ENCODE data around the gene DISC1.

The DISC1 gene

GRCh38 chr1:231872461-231872910 is 245.9 kb downstream of the DISC1 start:
- DNase-seq (ENCODE audit: extremely low spot score) = no peak
- ChIA-PET POLR2A (no interaction called here), CTCF (no interaction called here)
- TF ChIP-seq FOXA1 (IDR thresholded peaks at IDR 0.05) (no peak), BHLHE40 (IDR thresholded peaks at IDR 0.05; ENCODE audit: borderline replicate concordance) (no peak)

DNA sequence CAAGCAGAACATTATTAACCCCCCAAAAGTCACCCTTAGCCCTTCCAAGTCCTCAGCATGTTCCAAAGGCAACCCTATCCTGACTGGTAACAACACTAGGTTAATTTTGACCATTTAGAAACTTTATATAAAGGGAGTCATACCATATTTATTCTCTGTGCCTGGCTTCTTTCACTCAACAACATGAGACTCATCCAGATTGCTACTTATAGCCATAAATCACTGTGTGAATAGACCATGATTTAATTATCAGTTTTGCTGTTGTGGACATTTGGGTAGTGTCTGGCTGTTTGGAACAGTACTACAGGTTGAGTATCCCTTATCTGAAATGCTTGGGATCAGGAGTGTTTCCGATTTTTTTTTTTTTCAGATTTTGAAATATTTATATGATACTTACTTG is 252.1 kb downstream of the DISC1 start:
- CTCF ChIA-PET = no interaction called here
- POLR2A ChIA-PET = no interaction called here
- TF ChIP-seq FOXM1 (IDR thresholded peaks at IDR 0.05; ENCODE audit: borderline replicate concordance) (no peak), BHLHE40 (IDR thresholded peaks at IDR 0.05; ENCODE audit: borderline replicate concordance) (no peak), TARDBP (IDR thresholded peaks at IDR 0.05) (no peak), FOXK2 (IDR thresholded peaks at IDR 0.05) (no peak)
- no peak for DNase-seq (ENCODE audit: extremely low spot score)

- ChIA-PET CTCF (no interaction called here), POLR2A (no interaction called here)
- DNase-seq (ENCODE audit: extremely low spot score) = no peak
- no peak for TF ChIP-seq CTBP1 (IDR thresholded peaks at IDR 0.05; ENCODE audit: borderline replicate concordance)
- TF ChIP-seq, protein P1, sequence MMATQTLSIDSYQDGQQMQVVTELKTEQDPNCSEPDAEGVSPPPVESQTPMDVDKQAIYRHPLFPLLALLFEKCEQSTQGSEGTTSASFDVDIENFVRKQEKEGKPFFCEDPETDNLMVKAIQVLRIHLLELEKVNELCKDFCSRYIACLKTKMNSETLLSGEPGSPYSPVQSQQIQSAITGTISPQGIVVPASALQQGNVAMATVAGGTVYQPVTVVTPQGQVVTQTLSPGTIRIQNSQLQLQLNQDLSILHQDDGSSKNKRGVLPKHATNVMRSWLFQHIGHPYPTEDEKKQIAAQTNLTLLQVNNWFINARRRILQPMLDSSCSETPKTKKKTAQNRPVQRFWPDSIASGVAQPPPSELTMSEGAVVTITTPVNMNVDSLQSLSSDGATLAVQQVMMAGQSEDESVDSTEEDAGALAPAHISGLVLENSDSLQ (IDR thresholded peaks at IDR 0.05) = no peak
- no peak for TF ChIP-seq HDGF (IDR thresholded peaks at IDR 0.05; ENCODE audit: borderline replicate concordance)
- no peak for TF ChIP-seq ZNF384 (IDR thresholded peaks at IDR 0.05)
- no peak for TF ChIP-seq SP1 (IDR thresholded peaks at IDR 0.05)
- no peak for TF ChIP-seq FOXM1 (IDR thresholded peaks at IDR 0.05; ENCODE audit: borderline replicate concordance)
Observed at GRCh38 chr1:231879296-231879695, 252.7 kb downstream of the DISC1 start.

DNA sequence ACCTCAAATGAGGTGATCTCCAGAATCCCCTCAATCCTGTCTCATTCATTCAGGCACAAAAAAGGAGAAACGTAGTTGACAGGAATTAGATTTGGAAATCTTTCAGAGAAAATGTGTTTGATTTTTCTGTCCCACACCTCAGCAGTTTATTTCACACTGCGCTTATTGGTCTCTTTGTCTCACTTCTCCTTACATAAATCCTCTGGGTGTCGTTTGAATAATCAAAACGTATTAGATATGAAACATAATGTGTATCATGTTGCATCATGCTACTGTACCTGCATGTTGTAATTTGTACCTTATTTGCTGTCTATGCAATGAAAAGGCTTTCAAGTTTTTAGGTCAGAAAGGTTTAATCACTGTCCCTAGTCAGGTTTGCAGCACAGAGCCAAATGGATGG is 255.7 kb downstream of the DISC1 start:
- no peak for DNase-seq (ENCODE audit: extremely low spot score)
- TF ChIP-seq SP1 (IDR thresholded peaks at IDR 0.05) (no peak), CTBP1 (IDR thresholded peaks at IDR 0.05; ENCODE audit: borderline replicate concordance) (no peak), LEF1 (IDR thresholded peaks at IDR 0.05; ENCODE audit: borderline replicate concordance) (no peak), HDGF (IDR thresholded peaks at IDR 0.05; ENCODE audit: borderline replicate concordance) (no peak), TARDBP (IDR thresholded peaks at IDR 0.05) (no peak), ELF4 (IDR thresholded peaks at IDR 0.05) (no peak), ZNF384 (IDR thresholded peaks at IDR 0.05) (no peak), BHLHE40 (IDR thresholded peaks at IDR 0.05; ENCODE audit: borderline replicate concordance) (no peak), SUZ12 (IDR thresholded peaks at IDR 0.05) (no peak), L3MBTL2 (conservative IDR thresholded peaks at IDR 0.05) (no peak), FOXM1 (IDR thresholded peaks at IDR 0.05; ENCODE audit: borderline replicate concordance) (no peak), ARNT (IDR thresholded peaks at IDR 0.05) (no peak), FOXK2 (IDR thresholded peaks at IDR 0.05) (no peak), FOXA1 (IDR thresholded peaks at IDR 0.05) (no peak), NFRKB (IDR thresholded peaks at IDR 0.05) (no peak)
- TF ChIP-seq, protein P1 (IDR thresholded peaks at IDR 0.05) = no peak
- CTCF ChIA-PET = no interaction called here
- POLR2A ChIA-PET = no interaction called here

DNA sequence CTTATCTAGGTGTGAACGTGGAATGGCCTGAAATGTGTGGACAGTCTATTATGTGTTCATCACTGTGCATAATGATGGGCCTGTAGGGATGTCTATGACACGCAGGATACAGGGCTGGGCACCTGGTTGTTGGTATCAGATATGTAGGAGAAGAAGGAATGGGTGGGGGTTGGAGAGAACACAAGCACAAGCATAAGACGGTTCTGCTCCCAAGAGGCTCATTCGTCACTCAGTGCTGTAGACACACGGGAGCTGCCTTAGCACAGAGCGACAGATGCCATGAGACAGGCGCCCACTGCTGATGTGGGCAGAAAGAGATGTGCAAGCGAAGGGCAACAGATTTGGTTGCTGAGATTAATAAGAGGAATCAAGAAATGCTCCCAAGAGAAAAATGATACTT is 256.2 kb downstream of the DISC1 start:
- no peak for DNase-seq (ENCODE audit: extremely low spot score)
- ChIA-PET POLR2A (no interaction called here), CTCF (interaction anchor here (0.6 kb wide), 1 partner anchor 1066 kb away, joined by 3 read pairs; no protein-coding TSS in a partner anchor)
- TF ChIP-seq SP1 (IDR thresholded peaks at IDR 0.05) (no peak), BHLHE40 (IDR thresholded peaks at IDR 0.05; ENCODE audit: borderline replicate concordance) (no peak), ELF4 (IDR thresholded peaks at IDR 0.05) (no peak), L3MBTL2 (conservative IDR thresholded peaks at IDR 0.05) (no peak), NFRKB (IDR thresholded peaks at IDR 0.05) (no peak), ARNT (IDR thresholded peaks at IDR 0.05) (no peak), FOXM1 (IDR thresholded peaks at IDR 0.05; ENCODE audit: borderline replicate concordance) (no peak)

GRCh38 chr1:231883382-231883781 is 256.8 kb downstream of the DISC1 start:
- ChIA-PET POLR2A (no interaction called here), CTCF (interaction anchor here (0.6 kb wide), 1 partner anchor 1065 kb away, joined by 3 read pairs; no protein-coding TSS in a partner anchor)
- no peak for DNase-seq (ENCODE audit: extremely low spot score)
- no peak for TF ChIP-seq LEF1 (IDR thresholded peaks at IDR 0.05; ENCODE audit: borderline replicate concordance)
- TF ChIP-seq ZNF384 (IDR thresholded peaks at IDR 0.05) = no peak
- no peak for TF ChIP-seq CTBP1 (IDR thresholded peaks at IDR 0.05; ENCODE audit: borderline replicate concordance)
- no peak for TF ChIP-seq FOXA1 (IDR thresholded peaks at IDR 0.05)
- no peak for TF ChIP-seq BHLHE40 (IDR thresholded peaks at IDR 0.05; ENCODE audit: borderline replicate concordance)
- TF ChIP-seq FOXM1 (IDR thresholded peaks at IDR 0.05; ENCODE audit: borderline replicate concordance) = no peak
- TF ChIP-seq SUZ12 (IDR thresholded peaks at IDR 0.05) = no peak
- no peak for TF ChIP-seq ELF4 (IDR thresholded peaks at IDR 0.05)
- no peak for TF ChIP-seq TARDBP (IDR thresholded peaks at IDR 0.05)
- no peak for TF ChIP-seq HDGF (IDR thresholded peaks at IDR 0.05; ENCODE audit: borderline replicate concordance)
- no peak for TF ChIP-seq ARNT (IDR thresholded peaks at IDR 0.05)
- no peak for TF ChIP-seq SP1 (IDR thresholded peaks at IDR 0.05)

DNA sequence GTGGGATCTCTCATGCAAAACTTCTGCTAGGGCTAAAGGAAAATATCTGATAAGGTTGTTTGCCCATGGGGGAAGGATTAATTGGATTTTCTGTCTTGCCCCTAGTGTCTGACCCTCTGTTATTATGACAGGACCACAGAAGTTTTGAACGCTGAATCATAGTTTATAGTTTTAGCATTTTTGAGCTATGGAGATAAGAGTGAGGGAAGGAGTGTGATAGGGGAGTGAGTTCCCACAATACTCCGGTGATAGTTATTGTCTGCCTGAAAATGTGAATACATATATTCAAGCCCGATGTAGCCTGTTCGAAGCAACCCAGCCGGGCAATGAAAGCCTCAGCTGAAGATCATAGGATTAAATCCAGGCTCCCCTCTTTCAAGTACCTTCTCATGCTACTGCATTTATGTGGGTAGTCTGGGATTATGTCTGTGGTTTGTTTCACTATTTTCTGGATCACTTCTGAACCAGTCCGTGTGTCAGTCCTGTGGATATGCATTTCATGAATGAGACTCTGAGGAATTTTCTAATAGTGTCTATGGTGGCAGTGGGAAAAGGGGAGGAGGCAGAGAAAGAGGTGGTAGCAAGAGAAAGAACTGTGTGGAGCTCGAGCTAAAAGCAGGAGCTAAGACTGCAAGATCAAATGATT is 258.7 kb downstream of the DISC1 start:
- TF ChIP-seq NFRKB (IDR thresholded peaks at IDR 0.05) = no peak
- no peak for TF ChIP-seq L3MBTL2 (conservative IDR thresholded peaks at IDR 0.05)
- no peak for TF ChIP-seq BHLHE40 (IDR thresholded peaks at IDR 0.05; ENCODE audit: borderline replicate concordance)
- no peak for TF ChIP-seq FOXM1 (IDR thresholded peaks at IDR 0.05; ENCODE audit: borderline replicate concordance)
- no peak for TF ChIP-seq SUZ12 (IDR thresholded peaks at IDR 0.05)
- no peak for TF ChIP-seq HDGF (IDR thresholded peaks at IDR 0.05; ENCODE audit: borderline replicate concordance)
- no peak for TF ChIP-seq LEF1 (IDR thresholded peaks at IDR 0.05; ENCODE audit: borderline replicate concordance)
- POLR2A ChIA-PET = interaction anchor here (0.6 kb wide), 1 partner anchor 26 kb away, joined by 3 read pairs; no protein-coding TSS in a partner anchor
- CTCF ChIA-PET = interaction anchor here (0.6 to 0.7 kb wide), 2 partner anchors 19 to 84 kb away, joined by 3 to 4 read pairs; no protein-coding TSS in a partner anchor
- no peak for DNase-seq (ENCODE audit: extremely low spot score)
